ENCODE measurements around the gene CD300LB. TPM values are rescaled to one million over a fixed set of nuclear protein-coding genes. Genes with fewer than 3 reads are reported as not detected.

The CD300LB gene
- total and polyA plus RNA-seq, 10 of the 15 experiments (the other 5 are each of a cell fraction or from before 2014, with no cell fraction given), result 0.08 to 0.57 (median 0.25) TPM; not detected in 4

DNA sequence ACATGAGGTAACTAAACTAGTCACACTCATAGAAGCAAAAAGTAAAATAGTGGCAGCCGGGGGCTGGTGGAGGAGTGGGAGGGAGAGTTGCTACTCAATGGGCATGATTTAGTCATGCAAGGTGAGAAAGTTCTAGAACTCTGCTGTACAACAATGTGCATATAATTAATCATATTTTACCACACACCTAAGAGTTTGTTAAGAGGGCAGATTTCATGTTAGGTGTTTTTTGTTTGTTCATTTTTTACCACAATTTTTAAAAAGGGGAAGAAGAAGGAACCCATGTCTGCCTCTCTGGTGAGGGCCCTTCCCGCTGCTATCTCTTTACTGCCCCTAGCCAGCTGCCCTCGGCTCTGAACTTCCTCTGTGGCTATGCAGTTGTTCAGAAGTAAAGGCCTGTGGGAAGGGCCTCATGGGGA lies 11.2 kb downstream of the CD300LB start:
- RAD21 ChIA-PET (ENCODE audit: unreplicated experiment), result interaction anchor here (0.9 kb wide), 1 partner anchor 141 kb away, joined by 3 read pairs; no protein-coding TSS in a partner anchor
- POLR2A ChIA-PET, result no interaction called here
- Histone ChIP-seq H3K4me3 (no peak overlapping the region), H2AFZ (ENCODE audit: control insufficient read depth, low read depth, low read length) (no peak overlapping the region), H3K9me3 (replicated peaks; ENCODE audit: control insufficient read depth, insufficient read depth, low read length) (no peaks in the 10 kb centered on the region; the same call in 2 of the 3 replicates), H3K27me3 (replicated peaks in 1 of 2; ENCODE audit: control insufficient read depth in 2 of 2, insufficient read depth in 2 of 2, low read length in 1 of 2) (no peaks in the 10 kb centered on the region; a peak in 1 of 4 replicates), H4K20me1 (ENCODE audit: control insufficient read depth, insufficient read depth) (no peaks in the 10 kb centered on the region), H3K27ac (ENCODE audit: control insufficient read depth, insufficient read depth) (no peak overlapping the region), H3K79me2 (ENCODE audit: control insufficient read depth, insufficient read depth, low read length) (no peaks in the 10 kb centered on the region), H3K9ac (ENCODE audit: control insufficient read depth, insufficient read depth, low read length) (no peak overlapping the region), H3K4me1 (ENCODE audit: control insufficient read depth, insufficient read depth, low read length) (peaks cover 10% of the 10 kb centered on the region), H3K36me3 (ENCODE audit: control insufficient read depth in 2 of 2, insufficient read depth in 2 of 2, low read length in 1 of 2) (no peaks in the 10 kb centered on the region), H3K4me2 (ENCODE audit: control insufficient read depth, insufficient read depth) (no peak overlapping the region)
- FAIRE-seq, result no peak
- no TSS peak for BruUV-seq (replicated peaks)
- in situ Hi-C loops (cut with MboI) (no loop called here), intact Hi-C loops (cut with micrococcal nuclease; ENCODE audit: unreplicated experiment) (no loop called here)
- SMC1A ChIA-PET (ENCODE audit: uncharacterized antibody, unreplicated experiment), result interaction anchor here (0.7 to 4.0 kb wide), 5 partner anchors 8 to 141 kb away, joined by 3 to 21 read pairs (median 4); partner anchors contain the start of gene CD300LB
- ATAC-seq, result peak; percentile 69
- DNase-seq (ENCODE audit: low read depth, low spot score), result no peak
- CTCF ChIA-PET, result interaction anchor here (0.8 to 2.1 kb wide), 4 partner anchors 7 to 235 kb away, joined by 3 to 14 read pairs (median 5); partner anchors contain the start of gene CD300LB
- 3% methylated on average over 3 of the region's 3 CpGs for WGBS (ENCODE audit: insufficient coverage, insufficient replicate concordance, low lambda C conversion rate, missing lambda C conversion rate)
- TF ChIP-seq POU2F2 (IDR thresholded peaks at IDR 0.05; ENCODE audit: borderline replicate concordance, low read depth, low read length) (0 out of 3 replicates have a peak, but pooled peaks have one; percentile 11), MTA2 (IDR thresholded peaks at IDR 0.05; ENCODE audit: low read depth) (peak; percentile 76), IKZF2 (IDR thresholded peaks at IDR 0.05) (peak in 1 of 2 experiments; percentile 42; a peak in 2 of 4 replicates), NFXL1 (IDR thresholded peaks at IDR 0.05; ENCODE audit: borderline replicate concordance) (no peak), ATF7 (IDR thresholded peaks at IDR 0.05; ENCODE audit: low read depth) (peak; percentile 43; the same call in 1 of the 2 replicates), BHLHE40 (IDR thresholded peaks at IDR 0.05; ENCODE audit: borderline replicate concordance in 1 of 2, low read depth in 2 of 2, low read length in 1 of 2) (peak in 1 of 2 experiments; percentile 39; a peak in 1 of 4 replicates), RUNX3 (IDR thresholded peaks at IDR 0.05; ENCODE audit: low read length) (peak; percentile 32), GABPA (IDR thresholded peaks at IDR 0.05; ENCODE audit: low read depth) (no peak), HDAC2 (IDR thresholded peaks at IDR 0.05) (no peak), DPF2 (IDR thresholded peaks at IDR 0.05) (0 out of 2 replicates have a peak, but pooled peaks have one; percentile 37), SPI1 (IDR thresholded peaks at IDR 0.05; ENCODE audit: borderline replicate concordance, insufficient read depth, low read depth, low read length) (peak; percentile 54; the same call in 1 of the 2 replicates)
- TF ChIP-seq, protein P1, sequence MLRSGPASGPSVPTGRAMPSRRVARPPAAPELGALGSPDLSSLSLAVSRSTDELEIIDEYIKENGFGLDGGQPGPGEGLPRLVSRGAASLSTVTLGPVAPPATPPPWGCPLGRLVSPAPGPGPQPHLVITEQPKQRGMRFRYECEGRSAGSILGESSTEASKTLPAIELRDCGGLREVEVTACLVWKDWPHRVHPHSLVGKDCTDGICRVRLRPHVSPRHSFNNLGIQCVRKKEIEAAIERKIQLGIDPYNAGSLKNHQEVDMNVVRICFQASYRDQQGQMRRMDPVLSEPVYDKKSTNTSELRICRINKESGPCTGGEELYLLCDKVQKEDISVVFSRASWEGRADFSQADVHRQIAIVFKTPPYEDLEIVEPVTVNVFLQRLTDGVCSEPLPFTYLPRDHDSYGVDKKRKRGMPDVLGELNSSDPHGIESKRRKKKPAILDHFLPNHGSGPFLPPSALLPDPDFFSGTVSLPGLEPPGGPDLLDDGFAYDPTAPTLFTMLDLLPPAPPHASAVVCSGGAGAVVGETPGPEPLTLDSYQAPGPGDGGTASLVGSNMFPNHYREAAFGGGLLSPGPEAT (IDR thresholded peaks at IDR 0.05; ENCODE audit: low read depth), result peak; percentile 57; the same call in 1 of the 2 replicates
- TF ChIP-seq, protein P2, sequence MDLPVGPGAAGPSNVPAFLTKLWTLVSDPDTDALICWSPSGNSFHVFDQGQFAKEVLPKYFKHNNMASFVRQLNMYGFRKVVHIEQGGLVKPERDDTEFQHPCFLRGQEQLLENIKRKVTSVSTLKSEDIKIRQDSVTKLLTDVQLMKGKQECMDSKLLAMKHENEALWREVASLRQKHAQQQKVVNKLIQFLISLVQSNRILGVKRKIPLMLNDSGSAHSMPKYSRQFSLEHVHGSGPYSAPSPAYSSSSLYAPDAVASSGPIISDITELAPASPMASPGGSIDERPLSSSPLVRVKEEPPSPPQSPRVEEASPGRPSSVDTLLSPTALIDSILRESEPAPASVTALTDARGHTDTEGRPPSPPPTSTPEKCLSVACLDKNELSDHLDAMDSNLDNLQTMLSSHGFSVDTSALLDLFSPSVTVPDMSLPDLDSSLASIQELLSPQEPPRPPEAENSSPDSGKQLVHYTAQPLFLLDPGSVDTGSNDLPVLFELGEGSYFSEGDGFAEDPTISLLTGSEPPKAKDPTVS (IDR thresholded peaks at IDR 0.05; ENCODE audit: low read depth, low read length), result peak; percentile 76; the same call in 1 of the 2 replicates
- TF ChIP-seq, protein P3, sequence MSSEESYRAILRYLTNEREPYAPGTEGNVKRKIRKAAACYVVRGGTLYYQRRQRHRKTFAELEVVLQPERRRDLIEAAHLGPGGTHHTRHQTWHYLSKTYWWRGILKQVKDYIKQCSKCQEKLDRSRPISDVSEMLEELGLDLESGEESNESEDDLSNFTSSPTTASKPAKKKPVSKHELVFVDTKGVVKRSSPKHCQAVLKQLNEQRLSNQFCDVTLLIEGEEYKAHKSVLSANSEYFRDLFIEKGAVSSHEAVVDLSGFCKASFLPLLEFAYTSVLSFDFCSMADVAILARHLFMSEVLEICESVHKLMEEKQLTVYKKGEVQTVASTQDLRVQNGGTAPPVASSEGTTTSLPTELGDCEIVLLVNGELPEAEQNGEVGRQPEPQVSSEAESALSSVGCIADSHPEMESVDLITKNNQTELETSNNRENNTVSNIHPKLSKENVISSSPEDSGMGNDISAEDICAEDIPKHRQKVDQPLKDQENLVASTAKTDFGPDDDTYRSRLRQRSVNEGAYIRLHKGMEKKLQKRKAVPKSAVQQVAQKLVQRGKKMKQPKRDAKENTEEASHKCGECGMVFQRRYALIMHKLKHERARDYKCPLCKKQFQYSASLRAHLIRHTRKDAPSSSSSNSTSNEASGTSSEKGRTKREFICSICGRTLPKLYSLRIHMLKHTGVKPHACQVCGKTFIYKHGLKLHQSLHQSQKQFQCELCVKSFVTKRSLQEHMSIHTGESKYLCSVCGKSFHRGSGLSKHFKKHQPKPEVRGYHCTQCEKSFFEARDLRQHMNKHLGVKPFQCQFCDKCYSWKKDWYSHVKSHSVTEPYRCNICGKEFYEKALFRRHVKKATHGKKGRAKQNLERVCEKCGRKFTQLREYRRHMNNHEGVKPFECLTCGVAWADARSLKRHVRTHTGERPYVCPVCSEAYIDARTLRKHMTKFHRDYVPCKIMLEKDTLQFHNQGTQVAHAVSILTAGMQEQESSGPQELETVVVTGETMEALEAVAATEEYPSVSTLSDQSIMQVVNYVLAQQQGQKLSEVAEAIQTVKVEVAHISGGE (CRISPR knock-in tag; IDR thresholded peaks at IDR 0.05), result no peak
- TF ChIP-seq, protein P4, sequence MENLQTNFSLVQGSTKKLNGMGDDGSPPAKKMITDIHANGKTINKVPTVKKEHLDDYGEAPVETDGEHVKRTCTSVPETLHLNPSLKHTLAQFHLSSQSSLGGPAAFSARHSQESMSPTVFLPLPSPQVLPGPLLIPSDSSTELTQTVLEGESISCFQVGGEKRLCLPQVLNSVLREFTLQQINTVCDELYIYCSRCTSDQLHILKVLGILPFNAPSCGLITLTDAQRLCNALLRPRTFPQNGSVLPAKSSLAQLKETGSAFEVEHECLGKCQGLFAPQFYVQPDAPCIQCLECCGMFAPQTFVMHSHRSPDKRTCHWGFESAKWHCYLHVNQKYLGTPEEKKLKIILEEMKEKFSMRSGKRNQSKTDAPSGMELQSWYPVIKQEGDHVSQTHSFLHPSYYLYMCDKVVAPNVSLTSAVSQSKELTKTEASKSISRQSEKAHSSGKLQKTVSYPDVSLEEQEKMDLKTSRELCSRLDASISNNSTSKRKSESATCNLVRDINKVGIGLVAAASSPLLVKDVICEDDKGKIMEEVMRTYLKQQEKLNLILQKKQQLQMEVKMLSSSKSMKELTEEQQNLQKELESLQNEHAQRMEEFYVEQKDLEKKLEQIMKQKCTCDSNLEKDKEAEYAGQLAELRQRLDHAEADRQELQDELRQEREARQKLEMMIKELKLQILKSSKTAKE (IDR thresholded peaks at IDR 0.05; ENCODE audit: low read depth, poor library complexity, severe bottlenecking), result peak; percentile 46

Measured in GM12878 (cell line).